Activated CD4-positive, alpha-beta T cell treated with anti-CD3 and anti-CD28 coated beads, Interleukin-2, Interleukin-4, amounts not matched to agents 100 ng/mL and 50 ng/mL, durations not matched to agents 16 hours and 8 hours (primary cell): ENCODE measurements around the gene GOLGA1.
"Not testable (repeated sequence)": the region's sequence is repeated elsewhere in the genome, so short reads cannot be mapped to it uniquely, and the experiment has no call there.

Experiments
- DNase-seq: peaks from one replicate; pipeline ENCODE4 v3.0.0-alpha.2; 2020; ENCODE audit warnings: low spot score

GOLGA1 gene

GRCh38 chr9:124857533-124858162 lies 83.2 kb downstream of the GOLGA1 start:
- DNase-seq = no peak

GRCh38 chr9:124855944-124856765 lies 84.7 kb downstream of the GOLGA1 start:
- DNase-seq = no peak

DNA sequence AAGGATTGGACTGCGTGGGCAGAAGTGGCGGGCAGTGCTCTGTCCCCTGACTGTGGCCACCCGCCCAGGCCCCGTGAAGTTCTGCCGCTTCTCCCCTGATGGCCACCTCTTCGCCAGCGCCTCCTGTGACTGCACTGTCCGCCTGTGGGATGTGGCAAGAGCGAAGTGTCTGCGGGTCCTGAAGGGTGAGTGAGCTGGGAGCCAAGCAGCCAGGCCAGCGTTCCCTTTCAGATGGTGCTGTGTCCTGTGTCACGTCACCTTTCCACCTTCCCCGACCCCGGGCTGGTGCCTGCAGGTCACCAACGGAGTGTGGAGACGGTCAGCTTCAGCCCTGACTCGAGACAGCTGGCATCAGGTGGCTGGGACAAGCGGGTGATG lies 85.3 kb downstream of the GOLGA1 start:
- DNase-seq = no peak

- DNase-seq = no peak
Observed at GRCh38 chr9:124854822-124855221, 86.1 kb downstream of the GOLGA1 start.

DNA sequence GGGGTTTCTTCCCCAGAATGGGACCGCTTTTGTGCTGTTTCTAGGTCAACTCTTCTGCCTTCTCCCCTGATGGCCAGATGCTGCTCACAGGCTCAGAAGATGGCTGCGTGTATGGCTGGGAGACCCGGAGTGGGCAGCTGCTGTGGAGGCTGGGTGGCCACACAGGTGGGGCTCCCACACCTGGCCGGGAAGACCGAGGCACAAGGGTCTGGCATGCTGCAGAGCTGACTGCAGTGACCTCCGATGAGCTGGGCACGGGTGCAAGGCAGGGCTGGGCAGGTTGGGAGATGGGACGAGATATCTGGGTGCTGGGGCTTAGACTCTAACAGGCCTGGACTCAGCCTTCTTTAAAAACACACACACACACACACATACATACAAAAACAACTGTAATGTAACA lies 86.7 kb downstream of the GOLGA1 start:
- DNase-seq = no peak

DNA sequence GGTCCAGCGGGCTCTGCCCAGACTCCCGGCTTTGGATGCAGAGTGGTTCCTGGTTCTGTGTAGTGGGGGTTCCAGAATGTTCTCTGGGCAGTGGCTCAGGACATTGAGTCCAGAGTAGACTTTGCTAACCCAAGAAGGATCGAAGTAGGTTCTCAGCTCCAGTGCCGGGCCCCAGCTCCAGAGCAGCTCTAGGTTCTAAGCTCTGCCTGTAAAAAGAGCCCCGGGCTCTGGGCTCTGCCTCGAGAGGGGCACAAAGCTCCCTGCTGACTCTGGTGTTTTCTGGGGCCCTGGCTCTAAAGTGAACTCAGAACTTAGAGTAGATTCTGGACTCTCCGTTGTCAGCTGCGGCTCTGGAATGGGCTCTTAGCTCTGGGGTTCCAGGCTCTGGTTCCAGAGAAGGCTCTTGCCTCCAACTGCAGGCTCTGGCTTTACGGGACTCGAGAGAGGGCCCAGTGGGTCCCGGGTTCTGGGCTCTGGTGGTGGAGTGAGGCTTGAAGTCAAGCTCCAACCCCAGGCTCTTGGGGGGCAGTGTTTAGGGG lies 87.2 kb downstream of the GOLGA1 start:
- DNase-seq = no peak

DNA sequence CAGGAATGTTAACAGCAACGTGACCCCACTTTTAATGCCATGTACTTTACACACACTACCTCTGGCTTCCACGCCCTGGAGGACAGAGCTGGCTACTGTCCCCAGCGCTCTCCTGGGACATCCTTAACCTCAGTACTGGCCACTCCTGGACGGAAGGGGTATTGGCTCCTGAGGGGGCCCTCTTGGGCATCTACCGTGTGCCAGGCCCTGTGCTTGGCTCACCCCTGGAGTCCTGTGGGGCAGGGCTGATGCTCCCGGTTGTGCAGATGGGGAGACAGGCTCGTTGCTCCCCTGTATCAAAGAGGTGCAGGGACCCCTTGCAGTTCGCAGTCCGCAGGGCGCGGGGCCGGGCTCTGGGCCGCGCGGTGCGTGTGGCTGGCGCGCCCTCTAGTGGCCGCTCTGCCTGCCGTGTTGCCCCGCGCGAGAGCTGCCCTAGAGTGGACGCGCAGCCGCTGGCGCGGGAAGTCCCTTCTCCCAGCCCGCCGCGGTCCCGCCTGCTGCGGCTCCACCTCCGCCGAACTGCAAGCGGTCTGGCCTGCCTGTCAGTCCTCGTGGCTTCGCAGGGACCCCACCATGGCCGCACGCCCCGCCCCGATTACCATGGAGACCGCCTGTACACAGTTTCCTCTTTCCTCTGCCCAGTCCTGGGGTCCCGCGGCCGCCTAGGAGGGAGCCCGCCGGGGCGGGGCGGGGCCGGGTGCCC lies 87.9 kb downstream of the GOLGA1 start, which contains the start of gene WDR38:
WDR38 (plus strand) TSS at position 632 of the 703 bp plus-strand sequence. CDS start 72 bp downstream, outside the sequence.
- DNase-seq = peak; percentile 78

DNA sequence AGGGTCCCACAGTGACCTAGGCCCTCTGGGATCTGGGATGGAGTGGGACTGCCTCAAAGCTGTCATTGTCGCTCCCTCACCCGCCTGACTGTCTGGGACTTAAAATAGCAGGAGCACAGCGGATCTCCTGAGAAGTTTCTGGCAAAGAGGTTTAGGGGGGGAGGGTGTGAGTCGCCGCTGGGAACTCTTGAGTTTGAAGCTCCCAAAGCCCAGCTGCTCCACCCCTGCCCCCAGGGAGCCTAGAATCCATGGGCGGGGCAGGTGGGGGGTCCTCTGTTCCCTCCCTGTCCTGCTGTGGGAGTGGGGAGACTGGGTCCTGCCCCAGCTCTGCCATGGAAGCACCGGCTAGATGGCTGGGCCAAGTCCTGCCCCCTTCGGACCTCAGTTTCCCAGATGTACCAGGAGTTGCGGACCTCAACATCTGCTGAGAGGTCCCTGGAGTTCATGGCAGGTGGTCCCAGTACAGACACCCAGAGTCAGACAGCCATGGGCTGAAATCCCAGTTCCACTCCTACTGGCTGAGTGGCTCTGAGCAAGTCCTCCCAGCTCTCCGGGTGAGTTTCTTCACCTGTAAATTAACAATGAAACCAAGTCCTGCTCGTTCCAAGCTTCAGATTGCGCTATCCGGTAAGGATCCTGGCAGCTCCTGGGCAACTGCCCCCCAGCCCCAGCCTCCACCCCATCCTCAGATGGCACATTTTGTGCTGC lies 88.6 kb downstream of the GOLGA1 start:
- no peak for DNase-seq

DNA sequence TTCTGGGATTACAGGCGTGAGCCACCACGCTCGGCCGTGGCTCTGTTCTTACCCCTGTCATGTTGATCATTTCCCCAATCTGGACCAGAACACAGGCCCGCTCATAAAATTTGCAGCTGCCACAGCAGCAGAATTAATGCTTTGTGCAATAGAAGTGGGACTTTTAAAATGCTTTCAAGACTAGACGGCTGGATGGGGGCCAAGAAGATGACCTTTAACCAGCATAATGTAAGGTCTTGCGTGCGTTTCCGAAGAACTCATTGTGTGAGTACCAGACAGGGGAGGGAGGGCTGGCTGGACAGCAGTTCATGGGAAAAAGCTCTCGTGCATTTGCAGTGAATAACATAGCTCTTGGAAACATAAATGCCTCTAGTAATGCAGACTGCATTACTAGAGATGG lies 91.1 kb downstream of the GOLGA1 start:
- DNase-seq = no peak

- no peak for DNase-seq
Observed at GRCh38 chr9:124846969-124847368, 93.9 kb downstream of the GOLGA1 start.

- DNase-seq = not testable (repeated sequence)
Observed at GRCh38 chr9:124846467-124846866, 94.4 kb downstream of the GOLGA1 start.

GRCh38 chr9:124844291-124844690 lies 96.6 kb downstream of the GOLGA1 start:
- DNase-seq = no peak

DNA sequence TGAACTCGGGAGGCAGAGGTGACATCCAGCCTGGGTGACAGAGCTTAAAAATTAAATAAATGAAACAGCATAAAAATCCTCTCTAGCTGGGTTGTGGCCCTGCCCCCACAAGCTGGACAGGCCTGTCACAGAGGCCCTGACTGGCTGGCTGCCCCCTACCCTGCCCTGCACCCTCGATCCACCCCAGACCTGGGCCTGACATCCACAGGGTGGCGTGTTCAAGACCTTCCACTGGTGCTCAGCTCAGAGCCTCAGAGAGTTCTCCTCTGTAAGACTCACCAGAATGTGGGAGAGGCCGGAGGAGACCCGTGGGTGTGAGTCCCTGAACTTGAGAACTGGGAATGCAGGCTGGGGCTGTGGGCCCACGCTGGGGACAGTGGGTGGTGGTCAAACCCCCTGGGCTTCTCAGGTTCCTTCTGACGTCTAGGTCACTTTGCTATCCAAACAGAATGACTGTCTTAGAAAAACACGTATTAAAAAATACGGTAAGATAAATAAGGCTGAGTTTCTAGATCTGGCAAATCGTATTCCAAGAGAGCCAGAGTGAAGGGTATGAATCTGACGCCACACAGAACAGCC lies 97.3 kb downstream of the GOLGA1 start:
- no peak for DNase-seq

DNA sequence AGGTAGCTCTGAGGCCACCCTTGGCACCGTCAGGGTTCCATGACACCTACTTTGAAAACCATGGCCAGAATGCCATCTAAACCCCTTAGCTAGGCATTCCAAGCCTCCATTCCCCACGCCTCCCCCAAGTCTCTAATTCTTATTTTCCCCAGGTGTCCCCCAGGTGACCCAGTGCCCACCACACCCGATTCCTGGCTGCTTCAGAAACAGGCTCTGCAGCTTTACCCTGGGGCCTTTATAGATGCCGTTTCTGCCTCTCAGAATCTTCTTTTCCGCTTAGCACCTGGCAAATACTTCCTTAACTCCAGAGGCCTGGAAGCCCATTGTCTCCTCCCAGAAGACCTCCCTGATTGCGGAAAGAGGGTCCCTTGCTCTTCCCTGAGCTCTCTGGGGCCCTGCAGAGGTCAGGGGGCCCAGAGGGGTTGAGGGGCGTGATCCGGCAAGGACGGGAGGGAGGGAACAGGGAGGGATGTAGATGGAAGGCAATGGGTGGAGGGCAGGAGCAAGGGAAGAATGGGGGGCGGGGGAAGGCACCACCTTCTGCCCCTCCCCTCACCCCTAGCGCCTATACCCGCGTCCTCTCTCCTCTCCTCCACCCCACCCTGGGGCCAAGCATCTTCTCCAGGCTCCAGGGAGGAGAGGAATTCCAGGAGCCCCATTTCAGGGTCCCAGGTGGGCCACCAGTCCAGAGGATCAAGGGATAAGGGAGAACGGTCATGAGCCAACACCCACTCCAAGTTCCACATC lies 99.6 kb downstream of the GOLGA1 start:
- DNase-seq = no peak

DNA sequence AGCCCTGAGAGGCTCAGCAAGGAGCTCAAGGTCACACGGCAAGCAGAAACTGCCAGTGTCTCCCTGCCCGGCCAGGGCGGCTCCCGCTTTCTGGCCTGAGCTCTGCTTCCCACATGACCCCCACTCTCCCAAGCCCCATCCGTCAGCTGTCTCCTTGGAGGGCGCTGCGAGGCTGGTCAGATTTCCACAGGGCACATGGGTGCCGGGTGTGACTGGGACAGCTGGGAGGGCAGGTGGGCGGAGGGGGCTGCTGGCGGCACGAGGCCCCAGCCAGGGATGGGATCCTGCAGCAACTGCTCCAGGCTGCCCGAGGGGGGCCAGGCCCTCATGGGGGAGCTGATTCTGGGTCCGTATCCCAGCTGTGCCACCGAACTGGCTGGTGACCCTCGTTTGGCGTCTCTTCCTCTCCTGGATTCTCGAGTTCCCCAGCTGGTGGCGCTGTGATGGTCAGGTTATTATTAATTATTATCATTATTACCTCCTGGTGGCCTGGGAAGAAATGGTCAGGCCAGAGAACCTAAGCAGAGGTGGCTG lies 100.5 kb downstream of the GOLGA1 start:
- DNase-seq = no peak

DNA sequence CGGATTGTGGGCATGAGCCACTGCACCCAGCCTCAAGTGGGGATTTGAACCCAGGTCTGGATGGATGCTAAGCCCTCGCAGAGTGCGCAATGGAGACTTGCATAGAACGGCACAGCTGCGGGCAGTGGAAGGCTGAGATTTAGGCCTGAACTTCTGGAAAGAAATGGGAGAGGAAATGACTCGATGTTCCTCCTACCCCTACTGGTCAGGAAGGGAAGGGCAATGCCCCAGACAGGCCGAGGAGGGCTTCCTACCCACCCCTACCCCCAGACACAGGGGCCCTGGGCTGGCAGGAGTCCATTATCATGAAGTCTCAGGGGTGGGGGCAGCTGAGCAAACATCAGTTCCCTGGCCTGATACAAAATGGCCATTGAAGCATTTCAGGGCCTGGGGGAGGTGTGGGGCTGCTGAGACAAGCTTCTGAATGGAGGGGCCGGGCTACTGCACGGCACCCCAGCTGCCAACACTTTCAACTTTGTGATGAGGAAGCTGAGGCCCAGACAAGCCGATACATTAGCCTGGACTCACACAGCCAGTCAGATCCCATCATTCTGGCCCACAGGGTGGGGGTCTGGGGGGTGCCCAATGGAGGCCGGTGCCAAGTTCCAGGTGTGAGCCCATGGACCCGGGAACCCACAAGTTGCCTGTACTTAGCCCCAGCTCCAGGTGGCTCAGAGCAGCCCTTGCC lies 101.1 kb downstream of the GOLGA1 start:
- no peak for DNase-seq

- DNase-seq = not testable (repeated sequence)
Observed at GRCh38 chr9:124838567-124839275, 102.2 kb downstream of the GOLGA1 start.

- not testable (repeated sequence) for DNase-seq
Observed at GRCh38 chr9:124838132-124838531, 102.8 kb downstream of the GOLGA1 start.

- DNase-seq = no peak
Observed at GRCh38 chr9:124835026-124835557, 105.8 kb downstream of the GOLGA1 start.
